Common myeloid progenitor, CD34-positive (primary cell): ENCODE results near the gene GABBR2.

ENCODE experiments used
- CTCF ChIA-PET: fragments of 350-600 bp; sonication (Branson Sonifier 250); formaldehyde crosslinking; loops from one replicate; lab custom pipeline; 2021; ENCODE audit warnings: antibody characterized with exemption; lab: Charles Lee
- POLR2A ChIA-PET: fragments of 350-600 bp; sonication (Branson Sonifier 250); formaldehyde crosslinking; loops from one replicate; lab custom pipeline; 2021; ENCODE audit warnings: antibody characterized with exemption; lab: Charles Lee
- DNase-seq, 3 donors: peaks; one replicate each; pipeline versions ENCODE4 v3.0.0 to v3.0.0-alpha.2; 2013
- H3K27ac ChIP-seq, 2 experiments: 1 replicate in 1 of 2; 2 replicates in 1 of 2; pipeline ENCODE4 v1.7.0; 2013; ENCODE audit warnings: inconsistent platforms in 2 of 2, low read length in 2 of 2, mild to moderate bottlenecking in 2 of 2, low read depth in 1 of 2, moderate library complexity in 1 of 2; ENCODE audit not compliant: severe bottlenecking in 2 of 2, insufficient read depth in 1 of 2, poor library complexity in 1 of 2
- H3K27me3 ChIP-seq, 5 experiments: replicated peaks in 2 of 5; 1 replicate in 3 of 5; 2 replicates in 2 of 5; pipeline versions ENCODE4 v1.6.1 to v1.7.0; 2013; ENCODE audit warnings: low read length in 4 of 5, mild to moderate bottlenecking in 2 of 5, moderate library complexity in 2 of 5, inconsistent platforms in 1 of 5; ENCODE audit not compliant: insufficient read depth in 5 of 5, control insufficient read depth in 4 of 5
- H3K36me3 ChIP-seq, 4 experiments: 1 replicate in 2 of 4; 2 replicates in 2 of 4; pipeline versions ENCODE4 v1.6.1 to v1.7.0; 2013; ENCODE audit warnings: low read length in 3 of 4, control low read depth in 1 of 4, mild to moderate bottlenecking in 1 of 4; ENCODE audit not compliant: control insufficient read depth in 4 of 4, insufficient read depth in 4 of 4
- H3K4me1 ChIP-seq, 4 experiments: 1 replicate in 3 of 4; 2 replicates in 1 of 4; pipeline versions ENCODE4 v1.6.1 to v1.7.1; 2013; ENCODE audit warnings: low read length in 3 of 4, mild to moderate bottlenecking in 3 of 4, control low read depth in 1 of 4, inconsistent platforms in 1 of 4, moderate library complexity in 1 of 4; ENCODE audit not compliant: control insufficient read depth in 4 of 4, insufficient read depth in 4 of 4; ENCODE audit errors: control extremely low read depth in 1 of 4
- H3K4me3 ChIP-seq, 7 experiments: 1 replicate in 4 of 7; 2 replicates in 3 of 7; pipeline versions ENCODE4 v1.5.1 to v1.7.0; 2013; ENCODE audit warnings: mild to moderate bottlenecking in 7 of 7, low read length in 6 of 7, moderate library complexity in 6 of 7, inconsistent platforms in 2 of 7, low read depth in 2 of 7, control low read depth in 1 of 7; ENCODE audit not compliant: insufficient read depth in 4 of 7, control insufficient read depth in 1 of 7; ENCODE audit errors: extremely low read depth in 1 of 7
- H3K9me3 ChIP-seq, 5 experiments: 1 replicate in 4 of 5; 2 replicates in 1 of 5; pipeline versions ENCODE4 v1.6.1 to v1.7.1; 2013; ENCODE audit warnings: low read length in 4 of 5, mild to moderate bottlenecking in 2 of 5, inconsistent platforms in 1 of 5, low read depth in 1 of 5, moderate library complexity in 1 of 5; ENCODE audit not compliant: control insufficient read depth in 4 of 5, insufficient read depth in 2 of 5; ENCODE audit errors: control extremely low read depth in 1 of 5
- WGBS: methylation state at CpG from one replicate; pipeline ENCODE4 v1.1.5; 2013; ENCODE audit not compliant: insufficient coverage; 5-methylcytosine and 5-hydroxymethylcytosine counted together

GABBR2 gene

DNA sequence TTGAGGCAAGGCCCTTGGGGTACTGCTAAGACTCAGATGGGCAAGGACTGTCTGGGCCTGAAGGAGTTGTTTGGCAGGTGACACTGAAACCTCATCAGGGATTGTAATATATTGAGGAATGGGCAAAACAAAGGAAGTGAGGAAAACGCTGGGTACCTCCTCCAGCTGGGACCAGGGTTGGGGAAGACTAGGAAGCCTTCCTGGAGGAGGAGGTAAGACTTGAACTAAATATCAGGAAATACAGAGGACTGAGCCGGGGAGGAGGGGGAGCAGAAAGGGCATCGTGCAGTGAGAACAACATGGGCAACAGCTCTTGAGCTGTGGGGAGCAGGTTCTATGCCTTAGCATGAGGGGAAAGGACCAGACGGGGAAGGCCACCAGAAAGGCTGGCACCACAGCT is 144.0 kb downstream of the GABBR2 start:
- no peaks in the 10 kb centered on the region for H3K36me3 ChIP-seq
- ChIA-PET CTCF (interaction anchor here (1.1 to 1.6 kb wide), 2 partner anchors 10 to 12 kb away, joined by 3 to 4 read pairs; no protein-coding TSS in a partner anchor), POLR2A (no interaction called here)
- H3K27me3 ChIP-seq = peaks cover 0 to 13% (median 2%) of the 10 kb centered on the region in 5 experiments
- no peak for DNase-seq
- H3K9me3 ChIP-seq = no peaks in the 10 kb centered on the region
- no peak overlapping the region for H3K4me3 ChIP-seq
- 100% methylated on average over 2 of the region's 4 CpGs for WGBS
- H3K27ac ChIP-seq = no peak overlapping the region
- H3K4me1 ChIP-seq = no peaks in the 10 kb centered on the region

DNA sequence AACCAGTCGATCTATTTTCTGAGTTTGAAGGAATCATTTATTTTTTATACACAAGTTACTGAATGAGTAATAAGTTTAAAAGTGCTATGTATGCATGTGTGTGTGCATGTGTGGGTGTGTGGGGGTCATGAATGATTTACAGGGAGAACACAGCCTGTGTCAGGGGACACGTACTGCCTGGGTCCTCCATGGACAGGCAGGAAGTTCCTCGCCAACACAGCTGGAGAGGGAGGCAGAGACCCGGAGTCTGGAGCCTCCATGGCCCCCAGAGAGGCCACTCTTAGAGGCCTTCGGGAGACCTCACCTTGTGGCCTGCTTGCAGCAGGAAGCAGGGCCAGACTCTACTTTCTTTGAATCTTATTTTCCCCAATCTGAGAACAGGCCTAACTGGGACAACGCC is 144.7 kb downstream of the GABBR2 start:
- ChIA-PET CTCF (interaction anchor here (1.6 kb wide), 1 partner anchor 11 kb away, joined by 3 read pairs; no protein-coding TSS in a partner anchor), POLR2A (no interaction called here)
- no peak for DNase-seq
- no peak overlapping the region for H3K4me3 ChIP-seq
- H3K4me1 ChIP-seq = no peaks in the 10 kb centered on the region
- H3K27ac ChIP-seq = no peak overlapping the region
- 96% methylated on average over 4 of the region's 6 CpGs for WGBS
- H3K9me3 ChIP-seq = no peaks in the 10 kb centered on the region
- no peaks in the 10 kb centered on the region for H3K36me3 ChIP-seq
- H3K27me3 ChIP-seq = peaks cover 0 to 11% (median 0%) of the 10 kb centered on the region in 5 experiments

- H3K27me3 ChIP-seq = peaks cover 0 to 5% (median 0%) of the 10 kb centered on the region in 5 experiments
- H3K9me3 ChIP-seq = no peaks in the 10 kb centered on the region
- ChIA-PET CTCF (interaction anchor here (1.6 kb wide), 1 partner anchor 11 kb away, joined by 3 read pairs; no protein-coding TSS in a partner anchor), POLR2A (no interaction called here)
- H3K27ac ChIP-seq = no peak overlapping the region
- WGBS = 90% methylated on average over 13 of the region's 14 CpGs
- no peaks in the 10 kb centered on the region for H3K36me3 ChIP-seq
- no peak overlapping the region for H3K4me3 ChIP-seq
- no peaks in the 10 kb centered on the region for H3K4me1 ChIP-seq
- no peak for DNase-seq
Measured at GRCh38 chr9:98563212-98563907, 145.4 kb downstream of the GABBR2 start.

DNA sequence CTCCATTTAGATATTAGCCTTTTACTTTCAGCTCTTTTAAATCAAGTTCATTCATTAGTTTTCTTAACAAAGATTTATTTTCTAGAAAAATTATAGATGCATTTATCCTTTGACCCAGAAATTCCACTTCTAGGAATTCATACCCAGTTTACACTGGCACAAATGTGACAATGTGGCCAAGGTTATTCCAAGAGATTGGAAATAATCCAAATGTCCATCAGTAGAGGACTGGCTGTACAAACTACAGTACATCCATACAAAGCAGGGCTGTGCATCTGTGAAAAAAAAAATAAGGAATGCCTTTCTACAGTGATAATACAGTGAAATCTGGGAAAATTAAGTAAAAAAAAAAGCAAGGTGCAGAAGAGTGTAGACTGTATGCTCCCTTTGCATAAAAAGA is 149.2 kb downstream of the GABBR2 start:
- H3K9me3 ChIP-seq = no peaks in the 10 kb centered on the region
- DNase-seq = no peak
- ChIA-PET POLR2A (no interaction called here), CTCF (no interaction called here)
- H3K27me3 ChIP-seq = no peaks in the 10 kb centered on the region
- H3K4me3 ChIP-seq = no peak overlapping the region
- no peaks in the 10 kb centered on the region for H3K36me3 ChIP-seq
- no peak overlapping the region for H3K27ac ChIP-seq
- no peaks in the 10 kb centered on the region for H3K4me1 ChIP-seq

GRCh38 chr9:98558575-98558974 is 150.2 kb downstream of the GABBR2 start:
- CTCF ChIA-PET = no interaction called here
- Histone ChIP-seq H3K4me1 (no peaks in the 10 kb centered on the region), H3K9me3 (no peaks in the 10 kb centered on the region), H3K27me3 (no peaks in the 10 kb centered on the region), H3K27ac (no peak overlapping the region), H3K36me3 (no peaks in the 10 kb centered on the region), H3K4me3 (no peak overlapping the region)
- WGBS = 100% methylated on average over 1 of the region's 3 CpGs
- no peak for DNase-seq
- POLR2A ChIA-PET = no interaction called here

- DNase-seq = no peak
- H3K27ac ChIP-seq = no peak overlapping the region
- H3K4me1 ChIP-seq = no peaks in the 10 kb centered on the region
- H3K4me3 ChIP-seq = no peak overlapping the region
- 97% methylated on average over 11 of the region's 12 CpGs for WGBS
- H3K9me3 ChIP-seq = no peaks in the 10 kb centered on the region
- H3K27me3 ChIP-seq = no peaks in the 10 kb centered on the region
- ChIA-PET POLR2A (no interaction called here), CTCF (interaction anchor here (1.1 kb wide), 1 partner anchor 27 kb away, joined by 3 read pairs; no protein-coding TSS in a partner anchor)
- H3K36me3 ChIP-seq = no peaks in the 10 kb centered on the region
Measured at GRCh38 chr9:98556511-98556910, 152.2 kb downstream of the GABBR2 start.

DNA sequence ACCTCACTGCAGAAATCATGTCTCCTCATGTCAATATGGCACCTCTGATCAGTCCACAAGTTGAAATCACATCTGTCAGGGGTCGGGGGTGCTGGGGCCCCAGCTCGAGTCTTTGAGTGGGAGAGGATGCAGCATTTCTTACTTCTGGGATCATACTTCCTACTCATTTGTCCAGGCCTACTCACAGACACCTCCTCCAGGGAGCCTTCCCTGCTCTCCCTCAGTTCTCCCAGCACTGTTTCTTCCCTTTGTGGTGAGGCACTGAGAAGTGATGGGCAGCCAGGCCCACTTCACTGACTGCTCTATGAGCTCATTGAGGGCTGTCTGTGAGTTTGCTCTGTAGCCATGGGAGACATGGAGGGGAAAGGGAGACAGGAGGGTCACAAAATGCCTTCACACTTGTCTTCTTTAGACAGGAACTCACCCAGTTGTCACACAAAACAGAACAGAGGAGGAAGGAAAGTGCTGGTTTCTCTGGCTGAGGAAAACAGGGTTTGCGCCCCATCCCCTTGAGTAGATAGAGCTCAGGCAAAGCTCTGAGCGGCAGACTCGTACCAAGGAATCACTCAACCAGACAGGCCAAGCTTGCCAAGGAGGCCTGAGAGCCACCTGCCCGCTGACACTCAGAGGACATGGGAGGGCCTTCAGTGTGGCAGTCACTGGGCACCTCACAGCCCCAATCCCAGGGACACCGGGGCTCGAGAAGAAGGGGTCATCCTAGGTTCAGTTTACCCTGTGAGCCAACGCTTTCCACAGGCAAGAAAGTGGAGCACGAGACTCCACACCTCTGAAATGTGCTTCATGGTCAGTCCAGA is 152.9 kb downstream of the GABBR2 start:
- no peaks in the 10 kb centered on the region for H3K4me1 ChIP-seq
- DNase-seq = no peak
- H3K27me3 ChIP-seq = no peaks in the 10 kb centered on the region
- no peaks in the 10 kb centered on the region for H3K9me3 ChIP-seq
- ChIA-PET CTCF (interaction anchor here (1.1 kb wide), 1 partner anchor 27 kb away, joined by 3 read pairs; no protein-coding TSS in a partner anchor), POLR2A (no interaction called here)
- WGBS = 95% methylated on average over 10 of the region's 10 CpGs
- H3K27ac ChIP-seq = no peak overlapping the region
- H3K4me3 ChIP-seq = no peak overlapping the region
- no peaks in the 10 kb centered on the region for H3K36me3 ChIP-seq
